K562 (cell line): ENCODE data around the gene CLDN12. TPM values are rescaled to one million over a fixed set of nuclear protein-coding genes. Genes with fewer than 3 reads are reported as not detected.

Experiments used
- CREM ChIP-seq: IDR thresholded peaks from 2 replicates; pipeline ENCODE4 v1.6.1; 2014; ENCODE audit warnings: antibody characterized with exemption, low read depth
- NFIC ChIP-seq: fragments of 450-650 bp; IDR thresholded peaks from 2 replicates; pipeline ENCODE4 v1.6.1; 2017; ENCODE audit warnings: mild to moderate bottlenecking, inconsistent platforms
- PHF8 ChIP-seq: fragments of 200-600 bp; sonication (generic); IDR thresholded peaks from 2 replicates; pipeline ENCODE4 v1.6.1; 2012; ENCODE audit warnings: mixed run types, mild to moderate bottlenecking, inconsistent platforms, low read length, moderate library complexity, borderline replicate concordance
- RBM22 ChIP-seq: fragments of 200-400 bp; formaldehyde crosslinking; IDR thresholded peaks from 2 replicates; pipeline ENCODE4 v1.6.1; 2018; ENCODE audit warnings: low read length, low read depth; ENCODE audit not compliant: poor library complexity, severe bottlenecking
- TRIM24 ChIP-seq, 2 experiments: fragments of 450-650 bp; IDR thresholded peaks; 2 replicates each; pipeline ENCODE4 v1.6.1; 2016
- ZFP91 ChIP-seq: sonication (generic); formaldehyde crosslinking; IDR thresholded peaks from 2 replicates; pipeline ENCODE4 v1.8.0; 2022; ENCODE audit warnings: mild to moderate bottlenecking, missing genetic modification reagents
- ZNF76 ChIP-seq: fragments of 250-450 bp; sonication (Bioruptor Pico); IDR thresholded peaks from 2 replicates; pipeline ENCODE4 v1.4.0; 2020; ENCODE audit warnings: mild to moderate bottlenecking, moderate library complexity, borderline replicate concordance
- polyA plus RNA-seq, 8 experiments: library from polyadenylated mRNA; depleted of rRNA in 4 of 8; stranded (reverse) in 5 of 8; unstranded in 3 of 8; fragments of >200 nt; fragmentation: Nextera tagmentation in 2 of 8; fragmentation: Illumina TruSeq in 1 of 8; extraction: Ambion mirVana in 2 of 8; extraction: Trizol in 1 of 8; gene quantifications; 2 replicates each; pipeline versions ENCODE4 v1.2.1 to v1.2.3, GENCODE V29; 2011 to 2014; ENCODE audit warnings: inconsistent platforms in 1 of 8, missing spikeins in 1 of 8
- total RNA-seq, 7 experiments: library from RNA; depleted of rRNA in 6 of 7; stranded (reverse); fragments of >200 nt in 6 of 7; fragmentation: Illumina TruSeq in 2 of 7; extraction: Trizol in 2 of 7; gene quantifications; 2 replicates each; pipeline versions ENCODE4 v1.2.1 to v1.2.3, GENCODE V29; 2011 to 2021; ENCODE audit warnings: low replicate concordance in 1 of 7
- TF ChIP-seq, protein P1 (sequence below): fragments of 450-650 bp; formaldehyde crosslinking; IDR thresholded peaks from 2 replicates; pipeline ENCODE4 v1.4.0; 2020; ENCODE audit warnings: mild to moderate bottlenecking, moderate library complexity

The CLDN12 gene
- total and polyA plus RNA-seq, 9 of the 15 experiments (the other 6 are each of a cell fraction or from before 2014, with no cell fraction given) = 5.8 to 42.2 (median 15.8) TPM

DNA sequence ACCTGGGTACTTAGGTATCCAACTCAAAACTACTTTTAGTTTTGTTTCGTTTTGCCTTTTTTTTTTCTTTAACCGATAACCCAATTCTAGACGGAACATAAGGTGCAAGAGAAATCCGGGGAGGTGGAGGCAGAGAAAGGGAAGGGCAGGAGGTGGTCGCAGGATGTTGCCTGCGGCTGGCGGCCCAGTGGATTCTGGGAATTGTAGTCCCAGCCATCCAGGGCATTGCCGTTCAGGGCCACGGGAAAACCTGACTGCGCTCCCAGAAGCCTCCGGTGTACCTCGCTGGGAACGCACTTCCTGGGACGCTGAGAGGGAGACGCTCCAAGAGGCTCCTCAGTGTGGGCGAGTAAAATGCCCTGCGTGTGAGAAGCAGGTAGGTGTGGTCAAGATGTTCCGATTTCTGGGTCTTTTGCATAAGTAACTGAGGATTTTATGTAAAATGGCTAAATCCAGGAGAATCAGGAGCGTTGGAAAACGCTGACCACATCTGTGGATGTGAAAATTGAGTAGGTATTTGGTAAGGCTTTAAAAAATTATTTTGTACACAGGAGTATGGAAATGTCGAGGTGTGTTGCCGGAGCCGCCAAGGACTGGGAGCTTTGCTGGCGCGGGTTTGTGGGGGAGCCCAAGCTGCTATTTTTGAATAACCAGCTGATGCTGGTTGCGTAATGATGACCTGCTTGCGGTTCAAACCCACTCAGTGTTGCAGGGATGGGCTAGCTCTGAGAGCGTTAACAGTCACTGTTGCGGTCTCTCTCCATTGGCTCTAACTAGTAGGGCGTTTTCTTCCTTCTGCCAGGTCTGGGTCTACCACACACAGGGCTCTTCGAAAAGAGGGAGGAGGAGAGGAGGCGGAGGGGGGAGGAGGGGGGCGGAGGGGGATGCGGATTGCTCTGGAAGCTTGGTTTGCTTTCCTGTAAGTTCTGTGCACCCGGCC lies at the start of gene CLDN12 (continued):
- TF ChIP-seq ZFP91 (CRISPR knock-in tag) (no peak), NFIC (no peak), TRIM24 (IDR thresholded peaks at IDR 0.05) (peak; percentile 32 to 45; a peak in 2 of 4 replicates), RBM22 (no peak), PHF8 (peak; percentile 65; the same call in 1 of the 2 replicates), ZNF76 (CRISPR knock-in tag) (no peak), CREM (peak; percentile 90)
- TF ChIP-seq, protein P1, sequence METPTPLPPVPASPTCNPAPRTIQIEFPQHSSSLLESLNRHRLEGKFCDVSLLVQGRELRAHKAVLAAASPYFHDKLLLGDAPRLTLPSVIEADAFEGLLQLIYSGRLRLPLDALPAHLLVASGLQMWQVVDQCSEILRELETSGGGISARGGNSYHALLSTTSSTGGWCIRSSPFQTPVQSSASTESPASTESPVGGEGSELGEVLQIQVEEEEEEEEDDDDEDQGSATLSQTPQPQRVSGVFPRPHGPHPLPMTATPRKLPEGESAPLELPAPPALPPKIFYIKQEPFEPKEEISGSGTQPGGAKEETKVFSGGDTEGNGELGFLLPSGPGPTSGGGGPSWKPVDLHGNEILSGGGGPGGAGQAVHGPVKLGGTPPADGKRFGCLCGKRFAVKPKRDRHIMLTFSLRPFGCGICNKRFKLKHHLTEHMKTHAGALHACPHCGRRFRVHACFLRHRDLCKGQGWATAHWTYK (CRISPR knock-in tag) = 0 out of 2 replicates have a peak, but pooled peaks have one; percentile 48
